Measurements from ENCODE around the gene PRKCSH.

PRKCSH gene, protein sequence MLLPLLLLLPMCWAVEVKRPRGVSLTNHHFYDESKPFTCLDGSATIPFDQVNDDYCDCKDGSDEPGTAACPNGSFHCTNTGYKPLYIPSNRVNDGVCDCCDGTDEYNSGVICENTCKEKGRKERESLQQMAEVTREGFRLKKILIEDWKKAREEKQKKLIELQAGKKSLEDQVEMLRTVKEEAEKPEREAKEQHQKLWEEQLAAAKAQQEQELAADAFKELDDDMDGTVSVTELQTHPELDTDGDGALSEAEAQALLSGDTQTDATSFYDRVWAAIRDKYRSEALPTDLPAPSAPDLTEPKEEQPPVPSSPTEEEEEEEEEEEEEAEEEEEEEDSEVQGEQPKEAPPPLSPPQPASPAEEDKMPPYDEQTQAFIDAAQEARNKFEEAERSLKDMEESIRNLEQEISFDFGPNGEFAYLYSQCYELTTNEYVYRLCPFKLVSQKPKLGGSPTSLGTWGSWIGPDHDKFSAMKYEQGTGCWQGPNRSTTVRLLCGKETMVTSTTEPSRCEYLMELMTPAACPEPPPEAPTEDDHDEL

DNA sequence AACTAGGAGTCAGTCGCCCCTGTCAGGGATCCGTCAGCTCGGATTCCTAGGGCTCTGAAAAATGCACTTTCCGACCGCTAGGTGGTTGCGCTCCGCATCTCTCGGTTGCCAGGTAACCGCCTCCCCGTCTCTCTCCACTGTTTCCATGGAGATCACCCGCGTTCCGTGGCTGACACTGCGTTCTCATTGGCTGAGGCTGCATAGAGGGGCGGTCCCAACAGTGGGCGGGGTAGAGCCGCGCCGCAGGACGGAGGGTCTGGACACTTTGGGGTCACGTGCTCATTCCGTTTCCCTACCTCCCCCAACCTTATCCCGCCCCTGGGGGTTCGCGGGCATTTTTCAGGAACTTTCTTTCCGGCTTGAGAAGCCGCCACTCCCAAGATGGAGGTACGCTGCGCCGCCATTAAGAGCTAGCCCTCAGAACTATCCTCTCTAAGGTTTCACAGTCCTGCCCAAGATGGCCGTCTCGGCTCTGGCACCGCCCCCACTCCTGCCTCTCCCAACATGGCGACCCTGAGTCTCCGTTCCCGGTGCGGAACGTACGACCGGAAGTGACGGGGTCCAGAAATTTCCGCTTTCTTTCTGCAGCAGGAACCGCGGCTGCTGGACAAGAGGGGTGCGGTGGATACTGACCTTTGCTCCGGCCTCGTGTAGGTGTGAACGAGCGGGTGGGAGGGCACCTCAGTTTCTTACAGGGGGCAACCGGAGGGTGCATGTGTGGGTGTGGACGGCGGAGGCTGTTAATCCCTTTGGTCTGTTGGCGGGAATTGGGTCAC is at the start of gene PRKCSH, which contains the start of gene ODAD3:
Gene PRKCSH (plus strand): TSS at position 579 of the 776 bp plus-strand sequence. CDS start 483 bp downstream, outside the sequence.
Gene ODAD3 (minus strand): TSS at position 65 of the 776 bp plus-strand sequence. CDS start 105 bp downstream, outside the sequence.
- TF ChIP-seq, protein P1, sequence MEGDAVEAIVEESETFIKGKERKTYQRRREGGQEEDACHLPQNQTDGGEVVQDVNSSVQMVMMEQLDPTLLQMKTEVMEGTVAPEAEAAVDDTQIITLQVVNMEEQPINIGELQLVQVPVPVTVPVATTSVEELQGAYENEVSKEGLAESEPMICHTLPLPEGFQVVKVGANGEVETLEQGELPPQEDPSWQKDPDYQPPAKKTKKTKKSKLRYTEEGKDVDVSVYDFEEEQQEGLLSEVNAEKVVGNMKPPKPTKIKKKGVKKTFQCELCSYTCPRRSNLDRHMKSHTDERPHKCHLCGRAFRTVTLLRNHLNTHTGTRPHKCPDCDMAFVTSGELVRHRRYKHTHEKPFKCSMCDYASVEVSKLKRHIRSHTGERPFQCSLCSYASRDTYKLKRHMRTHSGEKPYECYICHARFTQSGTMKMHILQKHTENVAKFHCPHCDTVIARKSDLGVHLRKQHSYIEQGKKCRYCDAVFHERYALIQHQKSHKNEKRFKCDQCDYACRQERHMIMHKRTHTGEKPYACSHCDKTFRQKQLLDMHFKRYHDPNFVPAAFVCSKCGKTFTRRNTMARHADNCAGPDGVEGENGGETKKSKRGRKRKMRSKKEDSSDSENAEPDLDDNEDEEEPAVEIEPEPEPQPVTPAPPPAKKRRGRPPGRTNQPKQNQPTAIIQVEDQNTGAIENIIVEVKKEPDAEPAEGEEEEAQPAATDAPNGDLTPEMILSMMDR (IDR thresholded peaks at IDR 0.05; ENCODE audit: insufficient read depth, low read depth, low read length, missing control alignments): peak; percentile 92
- peak within 1 kb of the TSS; percentile 84 for H3K4me3 ChIP-seq (ENCODE audit: low read depth, low read length)
- peak; percentile 100 for DNase-seq (ENCODE audit: low read depth)

DNA sequence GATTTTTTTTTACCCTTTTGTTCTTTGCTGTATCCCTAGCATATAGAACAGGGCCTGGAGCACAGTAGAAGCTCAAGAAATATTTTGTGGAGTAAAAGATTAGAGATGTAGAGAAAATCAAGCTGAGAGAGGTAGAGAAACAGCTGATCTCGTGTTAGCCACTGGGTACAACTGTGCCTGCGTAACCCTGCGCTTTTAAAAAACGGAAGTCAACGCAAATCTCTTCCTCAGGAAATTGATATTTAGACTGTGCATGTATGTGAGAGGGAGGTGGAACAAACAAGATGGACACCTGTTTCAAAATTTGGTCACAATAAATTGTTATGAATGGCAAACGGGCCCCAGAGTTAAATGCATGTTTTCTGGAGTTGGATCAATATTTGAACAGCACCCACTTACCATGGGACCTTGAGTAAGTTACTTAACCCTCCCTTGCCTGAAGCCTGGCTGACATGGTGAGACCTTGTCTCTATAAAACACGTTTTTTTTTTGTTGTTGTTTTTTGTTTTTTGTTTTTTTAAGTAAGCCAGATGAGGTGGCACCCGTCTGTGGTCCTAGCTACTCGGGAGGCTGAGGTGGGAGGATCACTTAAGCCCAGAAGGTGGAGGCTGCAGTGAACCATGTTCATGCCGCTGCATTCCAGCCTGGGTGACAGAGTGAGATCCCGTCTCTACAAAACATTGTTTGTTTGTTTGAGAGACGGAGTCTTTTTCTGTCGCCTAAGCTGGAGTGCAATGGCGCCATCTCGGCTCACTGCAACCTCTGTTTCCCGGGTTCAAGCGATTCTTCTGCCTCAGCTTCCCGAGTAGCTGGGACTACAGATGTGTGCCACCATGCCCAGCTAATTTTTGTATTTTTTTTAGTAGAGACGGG is 48.0 kb upstream of the PRKCSH start:
- DNase-seq (ENCODE audit: low read depth): no peak
- TF ChIP-seq, protein P1 (IDR thresholded peaks at IDR 0.05; ENCODE audit: insufficient read depth, low read depth, low read length, missing control alignments): no peak
- H3K4me3 ChIP-seq (ENCODE audit: low read depth, low read length): no peak overlapping the region

DNA sequence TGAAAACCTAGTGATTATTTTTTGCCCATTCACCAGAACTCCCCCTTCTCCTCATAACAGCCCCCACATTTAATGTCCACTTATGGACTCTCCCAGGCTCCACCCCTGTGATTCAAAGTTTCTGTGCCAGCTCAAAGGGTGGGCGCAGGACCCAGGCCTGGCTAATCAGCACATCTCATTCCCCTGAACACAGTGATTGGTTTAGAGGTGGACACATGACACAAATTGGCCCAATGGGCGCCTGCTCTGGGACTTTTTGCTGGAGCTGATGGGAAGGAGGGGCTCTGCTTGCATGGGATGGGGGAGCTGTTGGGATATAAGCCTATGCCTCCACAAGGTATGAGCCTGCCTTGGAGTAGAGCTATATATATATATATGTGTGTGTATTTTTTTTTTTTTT is 45.1 kb upstream of the PRKCSH start:
- TF ChIP-seq, protein P1 (IDR thresholded peaks at IDR 0.05; ENCODE audit: insufficient read depth, low read depth, low read length, missing control alignments): no peak
- DNase-seq (ENCODE audit: low read depth): no peak

DNA sequence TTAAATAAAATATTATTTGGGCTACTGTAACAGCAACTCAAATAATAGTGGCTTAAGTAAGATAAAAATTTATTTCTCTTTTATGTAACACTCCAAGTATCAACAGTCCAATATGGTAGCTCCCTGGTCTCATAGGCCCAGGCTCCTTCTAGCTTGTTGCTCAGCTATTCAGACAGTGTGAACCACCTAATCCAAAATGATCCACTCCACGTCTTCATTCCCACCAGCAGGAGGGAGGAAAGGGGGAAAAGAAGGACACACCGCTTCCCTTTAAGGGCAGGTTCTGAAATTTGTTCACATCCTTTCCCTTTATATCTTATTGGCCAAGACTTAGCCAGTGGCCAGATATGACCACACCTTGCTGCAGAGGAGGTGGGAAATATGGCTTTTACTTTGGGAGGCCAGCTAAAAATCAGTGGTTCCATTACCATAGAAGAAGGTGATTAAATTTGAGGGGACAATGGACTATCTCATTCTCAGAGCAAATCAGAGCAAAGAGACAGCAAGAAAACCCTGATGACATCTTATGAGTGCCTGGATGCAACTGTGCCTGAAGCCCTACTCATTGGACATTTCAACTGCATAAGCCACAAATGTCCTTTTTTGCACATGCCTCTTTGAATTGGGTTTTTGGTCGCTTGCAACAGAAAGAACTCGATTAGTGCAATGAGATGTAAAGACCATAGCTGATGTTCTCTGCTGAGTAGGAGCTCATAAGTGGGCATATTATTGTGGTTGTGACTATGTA is 44.3 kb upstream of the PRKCSH start:
- TF ChIP-seq, protein P1 (IDR thresholded peaks at IDR 0.05; ENCODE audit: insufficient read depth, low read depth, low read length, missing control alignments): no peak
- no peak for DNase-seq (ENCODE audit: low read depth)
- H3K4me3 ChIP-seq (ENCODE audit: low read depth, low read length): no peak overlapping the region

More for the DNA sequence above, 45.1 kb upstream of the PRKCSH start:
- no peak overlapping the region for H3K4me3 ChIP-seq (ENCODE audit: low read depth, low read length)

DNA sequence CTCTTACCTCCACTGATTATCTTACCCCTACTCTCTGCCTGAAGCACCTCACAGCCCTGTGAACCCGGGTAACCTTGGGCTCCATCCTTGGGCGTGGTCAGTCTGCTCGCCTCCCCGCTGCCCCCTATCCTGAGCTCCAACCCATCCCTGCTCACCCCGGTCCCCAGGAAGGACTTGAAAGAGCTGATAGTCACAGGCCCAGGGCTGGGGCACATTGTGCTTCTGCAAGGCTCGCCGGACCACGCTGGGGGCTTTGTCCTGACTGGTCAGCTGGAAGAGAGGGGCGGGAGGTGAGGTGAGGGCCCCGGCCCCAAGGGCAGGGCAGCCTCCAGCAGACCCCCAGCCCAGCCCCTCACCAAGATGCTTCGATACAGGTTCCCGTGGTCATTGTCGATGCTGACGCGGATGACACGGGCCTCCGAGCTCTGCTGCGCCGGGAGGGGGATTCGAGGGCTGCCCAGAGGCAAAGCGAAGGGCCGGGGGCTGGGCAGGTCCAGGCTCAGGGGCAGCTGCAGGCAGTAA is 38.3 kb upstream of the PRKCSH start:
- DNase-seq (ENCODE audit: low read depth): no peak
- TF ChIP-seq, protein P1 (IDR thresholded peaks at IDR 0.05; ENCODE audit: insufficient read depth, low read depth, low read length, missing control alignments): no peak
- no peak overlapping the region for H3K4me3 ChIP-seq (ENCODE audit: low read depth, low read length)

Measured in GM12865 (cell line).